Measurements from ENCODE around the gene TENM4. TPM values are rescaled to one million over a fixed set of nuclear protein-coding genes. Genes with fewer than 3 reads are reported as not detected.

Gene TENM4
- polyA plus RNA-seq, 1 of the 3 experiments (the other 2 are of a cell fraction): 16.7 TPM

DNA sequence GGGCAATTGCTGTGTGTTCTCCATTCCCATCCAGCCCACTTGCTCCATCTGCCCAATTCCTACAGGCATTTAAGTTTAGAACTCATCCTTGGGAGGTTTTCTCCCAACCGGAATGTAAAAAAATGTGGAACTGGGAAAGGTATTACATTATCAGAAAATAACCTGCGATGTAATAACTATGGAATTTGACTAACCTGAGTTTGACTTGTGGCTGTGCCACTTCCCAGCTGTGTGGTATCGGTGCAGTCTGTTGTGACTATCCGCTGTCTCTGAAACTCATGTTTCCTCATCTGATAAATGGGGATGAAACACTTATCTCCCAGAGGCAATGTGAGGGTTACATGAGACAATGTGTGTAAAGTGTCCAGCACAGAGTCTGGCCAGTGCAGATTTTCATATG lies 77.6 kb downstream of the TENM4 start:
- DNase-seq: no peak
- POLR2A ChIA-PET: no interaction called here

More for the DNA sequence above, 77.6 kb downstream of the TENM4 start:
- Histone ChIP-seq H3K9ac (no peak overlapping the region), H2AFZ (ENCODE audit: low read depth) (no peak overlapping the region), H3K9me2 (no peaks in the 10 kb centered on the region), H3K36me3 (replicated peaks in 1 of 2; ENCODE audit: control insufficient read depth in 1 of 2, insufficient read depth in 2 of 2, low read length in 1 of 2) (no peaks in the 10 kb centered on the region), H3K9me3 (no peaks in the 10 kb centered on the region), H3K4me3 (ENCODE audit: low read depth in 2 of 2, low read length in 1 of 2) (no peak overlapping the region), H3F3A (replicated peaks; ENCODE audit: insufficient read depth) (no peaks in the 10 kb centered on the region), H3K27ac (ENCODE audit: low read depth in 2 of 2, low read length in 1 of 2) (no peak overlapping the region), H3K4me2 (no peak overlapping the region), H3K4me1 (ENCODE audit: control insufficient read depth in 1 of 2, insufficient read depth in 2 of 2, low read depth in 1 of 2, low read length in 1 of 2) (no peaks in the 10 kb centered on the region; a peak in 1 of 4 replicates), H4K20me1 (ENCODE audit: insufficient read depth) (no peaks in the 10 kb centered on the region; the same call in 1 of the 2 replicates), H3K79me2 (ENCODE audit: insufficient read depth) (peaks cover 10% of the 10 kb centered on the region; the same call in 1 of the 2 replicates), H3K27me3 (ENCODE audit: insufficient read depth) (no peaks in the 10 kb centered on the region)
- WGBS (ENCODE audit: low lambda C conversion rate): 87% methylated on average over 4 of the region's 4 CpGs
- CTCF ChIA-PET: interaction anchor here (0.7 to 1.4 kb wide), 5 partner anchors 10 to 300 kb away, joined by 3 to 4 read pairs (median 3); no protein-coding TSS in a partner anchor
- TF ChIP-seq EZH2phosphoT487 (IDR thresholded peaks at IDR 0.05; ENCODE audit: borderline replicate concordance, low read depth) (no peak), SIN3A (IDR thresholded peaks at IDR 0.05; ENCODE audit: borderline replicate concordance, low read depth, low read length) (no peak), NRF1 (IDR thresholded peaks at IDR 0.05; ENCODE audit: low read depth, low read length) (no peak), JUND (IDR thresholded peaks at IDR 0.05) (no peak), MXI1 (IDR thresholded peaks at IDR 0.05; ENCODE audit: low read depth, low read length) (no peak), FOXJ3 (CRISPR knock-in tag; IDR thresholded peaks at IDR 0.05) (no peak), ZBTB33 (IDR thresholded peaks at IDR 0.05; ENCODE audit: borderline replicate concordance, low read depth) (no peak), TCF12 (IDR thresholded peaks at IDR 0.05) (no peak), MEF2A (IDR thresholded peaks at IDR 0.05; ENCODE audit: borderline replicate concordance, low read depth) (no peak), USF1 (IDR thresholded peaks at IDR 0.05; ENCODE audit: borderline replicate concordance, low read depth) (no peak), SMC3 (IDR thresholded peaks at IDR 0.05; ENCODE audit: low read depth, low read length) (no peak), RFX5 (IDR thresholded peaks at IDR 0.05; ENCODE audit: low read length) (no peak), NFIC (IDR thresholded peaks at IDR 0.05; ENCODE audit: borderline replicate concordance) (no peak), FOXM1 (IDR thresholded peaks at IDR 0.05; ENCODE audit: low read depth) (no peak), GATA2 (CRISPR knock-in tag; IDR thresholded peaks at IDR 0.05) (no peak), USF2 (IDR thresholded peaks at IDR 0.05; ENCODE audit: borderline replicate concordance, low read depth, low read length) (no peak), GABPA (IDR thresholded peaks at IDR 0.05; ENCODE audit: low read depth) (no peak)
- TF ChIP-seq, protein P1, sequence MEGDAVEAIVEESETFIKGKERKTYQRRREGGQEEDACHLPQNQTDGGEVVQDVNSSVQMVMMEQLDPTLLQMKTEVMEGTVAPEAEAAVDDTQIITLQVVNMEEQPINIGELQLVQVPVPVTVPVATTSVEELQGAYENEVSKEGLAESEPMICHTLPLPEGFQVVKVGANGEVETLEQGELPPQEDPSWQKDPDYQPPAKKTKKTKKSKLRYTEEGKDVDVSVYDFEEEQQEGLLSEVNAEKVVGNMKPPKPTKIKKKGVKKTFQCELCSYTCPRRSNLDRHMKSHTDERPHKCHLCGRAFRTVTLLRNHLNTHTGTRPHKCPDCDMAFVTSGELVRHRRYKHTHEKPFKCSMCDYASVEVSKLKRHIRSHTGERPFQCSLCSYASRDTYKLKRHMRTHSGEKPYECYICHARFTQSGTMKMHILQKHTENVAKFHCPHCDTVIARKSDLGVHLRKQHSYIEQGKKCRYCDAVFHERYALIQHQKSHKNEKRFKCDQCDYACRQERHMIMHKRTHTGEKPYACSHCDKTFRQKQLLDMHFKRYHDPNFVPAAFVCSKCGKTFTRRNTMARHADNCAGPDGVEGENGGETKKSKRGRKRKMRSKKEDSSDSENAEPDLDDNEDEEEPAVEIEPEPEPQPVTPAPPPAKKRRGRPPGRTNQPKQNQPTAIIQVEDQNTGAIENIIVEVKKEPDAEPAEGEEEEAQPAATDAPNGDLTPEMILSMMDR (IDR thresholded peaks at IDR 0.05): no peak
- TF ChIP-seq, protein P2, sequence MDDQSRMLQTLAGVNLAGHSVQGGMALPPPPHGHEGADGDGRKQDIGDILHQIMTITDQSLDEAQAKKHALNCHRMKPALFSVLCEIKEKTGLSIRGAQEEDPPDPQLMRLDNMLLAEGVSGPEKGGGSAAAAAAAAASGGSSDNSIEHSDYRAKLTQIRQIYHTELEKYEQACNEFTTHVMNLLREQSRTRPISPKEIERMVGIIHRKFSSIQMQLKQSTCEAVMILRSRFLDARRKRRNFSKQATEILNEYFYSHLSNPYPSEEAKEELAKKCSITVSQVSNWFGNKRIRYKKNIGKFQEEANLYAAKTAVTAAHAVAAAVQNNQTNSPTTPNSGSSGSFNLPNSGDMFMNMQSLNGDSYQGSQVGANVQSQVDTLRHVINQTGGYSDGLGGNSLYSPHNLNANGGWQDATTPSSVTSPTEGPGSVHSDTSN (IDR thresholded peaks at IDR 0.05): no peak

Measured in SK-N-SH (cell line).